HG02884 (cell line): ENCODE measurements around the gene TMEM256.

Source experiments
- ATAC-seq: cut with Tn5 transposase; IDR thresholded peaks from one replicate; pipeline ENCODE4 v1.9.1; 2021; ENCODE audit warnings: mild to moderate bottlenecking, moderate library complexity; ENCODE audit not compliant: unreplicated experiment

Gene TMEM256

GRCh38 chr17:7431231-7431630 is 27.3 kb upstream of the TMEM256 start:
- ATAC-seq = no peak

DNA sequence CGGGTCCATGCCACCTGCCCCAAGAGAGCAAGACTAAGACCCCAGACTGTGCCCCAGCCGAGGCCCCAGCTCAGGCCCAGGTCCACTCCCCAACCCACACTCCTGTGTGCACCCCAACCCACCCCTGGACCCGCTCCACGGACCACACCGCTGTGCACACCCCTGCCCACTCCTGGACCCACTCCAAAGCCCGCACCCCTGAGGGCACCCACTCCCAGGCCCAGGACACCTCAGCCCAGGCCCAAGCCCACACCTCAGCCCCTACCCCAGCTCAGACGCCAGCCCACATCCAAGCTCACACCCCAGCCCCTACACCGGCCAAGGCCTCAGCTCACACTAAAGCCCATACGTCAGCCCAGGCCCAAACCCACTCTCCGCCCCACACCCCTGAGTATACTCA is 25.8 kb upstream of the TMEM256 start:
- no peak for ATAC-seq

DNA sequence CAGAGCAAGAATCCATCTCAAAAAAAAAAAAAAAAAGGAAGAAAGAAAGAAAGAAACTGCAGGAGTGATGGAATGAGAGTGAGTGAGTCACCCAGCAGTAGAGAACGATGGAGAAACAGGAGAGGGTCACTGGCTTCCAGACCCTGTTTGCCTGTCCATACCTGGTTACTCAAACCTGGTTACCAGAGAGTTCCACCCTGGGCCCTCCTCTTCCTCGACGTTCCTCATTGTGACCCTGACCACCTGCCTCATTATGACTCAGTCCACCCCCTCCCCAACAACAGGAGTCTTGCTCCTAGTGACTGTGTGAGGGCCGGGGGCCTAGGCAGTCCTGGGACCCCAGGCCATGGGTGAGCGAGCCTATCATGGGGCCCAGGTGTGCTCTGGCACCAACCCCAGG is 24.7 kb upstream of the TMEM256 start, which contains the start of gene SPEM3:
SPEM3 (plus strand) TSS at position 301 of the 400 bp plus-strand sequence; CDS start at position 347, 46 bp downstream.
- ATAC-seq = no peak

- no peak for ATAC-seq
Measured at GRCh38 chr17:7427549-7427948, 23.7 kb upstream of the TMEM256 start.

DNA sequence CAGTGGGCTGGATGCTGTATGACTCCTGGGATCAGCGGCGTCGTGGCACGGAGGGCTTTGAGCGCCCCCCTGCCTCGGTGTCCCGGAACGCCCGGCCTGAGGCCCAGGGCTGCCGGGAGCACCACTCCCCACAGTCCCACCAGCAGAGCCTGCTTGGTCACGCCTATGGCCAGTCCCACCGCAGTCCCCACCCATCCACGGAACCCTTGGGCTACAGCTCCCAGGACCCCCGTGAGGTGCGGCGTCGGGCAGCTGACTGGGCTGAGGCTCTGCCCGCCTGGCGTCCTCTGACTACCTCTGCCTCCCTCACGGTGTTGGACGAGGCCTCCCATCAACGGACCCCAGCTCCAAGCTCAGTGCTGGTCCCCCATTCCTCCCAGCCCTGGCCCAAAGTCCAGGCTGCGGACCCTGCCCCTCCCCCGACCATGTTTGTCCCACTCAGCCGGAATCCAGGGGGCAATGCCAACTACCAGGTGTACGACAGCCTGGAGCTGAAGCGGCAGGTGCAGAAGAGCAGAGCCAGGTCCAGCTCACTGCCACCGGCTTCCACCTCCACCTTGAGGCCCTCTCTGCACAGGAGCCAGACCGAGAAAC is 23.1 kb upstream of the TMEM256 start:
- ATAC-seq = no peak

DNA sequence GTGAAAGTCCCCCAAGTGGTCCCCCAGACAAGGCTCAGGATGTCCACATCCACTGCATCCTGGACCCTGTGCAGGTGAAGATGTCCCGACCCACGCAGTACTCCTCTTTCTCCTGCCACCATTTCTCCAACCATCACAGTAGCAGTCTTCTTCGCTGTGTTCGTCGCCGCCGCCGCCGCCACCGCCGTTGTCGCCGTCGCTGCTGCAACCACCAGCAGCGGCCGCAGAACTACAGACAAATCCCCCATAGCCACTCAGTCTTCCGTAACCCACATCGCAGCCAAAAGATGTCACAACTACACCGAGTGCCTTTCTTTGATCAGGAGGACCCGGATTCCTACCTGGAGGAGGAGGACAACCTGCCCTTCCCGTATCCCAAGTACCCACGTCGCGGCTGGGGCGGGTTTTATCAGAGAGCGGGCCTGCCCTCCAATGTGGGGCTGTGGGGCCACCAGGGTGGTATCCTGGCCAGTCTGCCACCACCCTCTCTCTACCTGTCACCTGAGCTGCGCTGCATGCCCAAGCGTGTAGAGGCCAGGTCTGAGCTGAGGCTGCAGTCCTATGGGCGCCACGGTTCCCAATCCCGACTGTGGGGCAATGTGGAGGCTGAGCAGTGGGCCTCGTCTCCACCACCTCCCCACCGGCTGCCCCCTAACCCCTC is 22.4 kb upstream of the TMEM256 start:
- ATAC-seq = no peak

GRCh38 chr17:7425756-7426155 is 21.9 kb upstream of the TMEM256 start:
- ATAC-seq = no peak

GRCh38 chr17:7425316-7425715 is 21.4 kb upstream of the TMEM256 start, which contains the start of gene SPEM2:
TSS of gene SPEM2 (plus strand) at chr17:7425616. CDS start at chr17:7425689, 73 bp downstream.
- no peak for ATAC-seq

DNA sequence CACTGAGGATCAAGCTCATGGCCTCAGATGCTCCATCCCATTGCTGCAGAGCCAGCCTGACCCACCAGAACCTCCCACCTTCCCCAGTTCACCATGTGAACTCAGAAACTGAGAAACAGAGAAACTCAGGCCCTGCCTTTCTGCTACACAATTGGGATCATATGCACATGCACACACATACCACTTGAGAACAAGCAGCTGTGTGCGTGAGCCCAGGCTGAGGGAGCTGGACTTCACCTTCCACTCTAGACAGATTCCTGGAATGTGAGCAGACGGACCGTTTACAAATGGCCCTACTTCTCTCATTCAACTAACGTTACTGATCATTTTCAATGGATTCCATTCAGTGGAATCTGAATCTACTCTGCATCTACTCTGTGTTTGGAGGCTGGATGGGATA is 19.8 kb upstream of the TMEM256 start:
- no peak for ATAC-seq

- ATAC-seq = no peak
Measured at GRCh38 chr17:7421186-7421585, 17.3 kb upstream of the TMEM256 start.

GRCh38 chr17:7419819-7420610 is 16.1 kb upstream of the TMEM256 start, which contains the start of gene SPEM1:
TSS of gene SPEM1 (plus strand) at chr17:7420324. CDS start at chr17:7420385, 61 bp downstream.
- no peak for ATAC-seq

DNA sequence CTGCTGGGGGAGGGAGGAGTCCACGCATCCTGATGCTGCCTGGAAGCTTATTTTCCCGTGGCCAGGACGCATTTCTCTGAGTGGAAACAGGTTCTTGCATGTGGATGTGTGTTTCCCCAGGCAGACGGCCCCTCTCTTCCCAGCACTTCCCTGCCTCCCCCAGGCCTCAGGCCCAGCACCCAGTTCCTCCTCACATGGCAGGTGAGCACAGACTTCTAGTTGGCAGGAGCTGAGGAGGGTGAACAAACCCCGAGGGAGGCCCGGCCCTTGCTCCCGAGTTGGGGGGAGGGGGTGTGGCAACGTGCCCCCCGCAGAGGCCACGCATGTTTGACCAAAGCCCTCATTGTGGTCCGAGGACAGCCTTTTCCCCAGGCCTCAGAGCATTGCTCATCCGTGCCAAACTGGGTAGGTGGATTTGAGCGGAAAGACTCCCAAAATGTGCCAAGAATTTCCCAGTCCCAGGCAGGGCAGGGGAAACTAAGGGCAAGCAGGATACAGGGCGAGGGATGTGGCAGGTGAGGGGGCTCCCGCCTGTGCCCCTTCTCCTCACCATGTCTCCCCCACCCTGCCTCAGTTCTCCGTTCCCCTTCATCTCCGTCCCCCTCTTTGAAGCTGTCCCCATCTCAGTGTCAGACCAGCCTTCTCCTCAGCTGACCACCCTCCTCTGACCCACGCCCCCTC is 14.7 kb upstream of the TMEM256 start:
- no peak for ATAC-seq

DNA sequence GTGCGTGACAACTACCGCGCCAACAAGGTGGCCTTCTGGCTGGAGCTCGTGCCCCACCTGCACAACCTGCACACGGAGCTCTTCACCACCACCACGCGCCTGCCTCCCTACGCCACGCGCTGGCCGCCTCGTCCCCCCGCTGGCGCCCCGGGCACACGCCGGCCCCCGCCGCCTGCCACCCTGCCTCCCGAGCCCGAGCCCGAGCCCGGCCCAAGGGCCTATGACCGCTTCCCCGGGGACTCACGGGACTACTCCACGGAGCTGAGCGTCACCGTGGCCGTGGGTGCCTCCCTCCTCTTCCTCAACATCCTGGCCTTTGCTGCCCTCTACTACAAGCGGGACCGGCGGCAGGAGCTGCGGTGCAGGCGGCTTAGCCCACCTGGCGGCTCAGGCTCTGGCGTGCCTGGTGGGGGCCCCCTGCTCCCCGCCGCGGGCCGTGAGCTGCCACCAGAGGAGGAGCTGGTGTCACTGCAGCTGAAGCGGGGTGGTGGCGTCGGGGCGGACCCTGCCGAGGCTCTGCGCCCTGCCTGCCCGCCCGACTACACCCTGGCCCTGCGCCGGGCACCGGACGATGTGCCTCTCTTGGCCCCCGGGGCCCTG is 13.3 kb upstream of the TMEM256 start:
- ATAC-seq = no peak

DNA sequence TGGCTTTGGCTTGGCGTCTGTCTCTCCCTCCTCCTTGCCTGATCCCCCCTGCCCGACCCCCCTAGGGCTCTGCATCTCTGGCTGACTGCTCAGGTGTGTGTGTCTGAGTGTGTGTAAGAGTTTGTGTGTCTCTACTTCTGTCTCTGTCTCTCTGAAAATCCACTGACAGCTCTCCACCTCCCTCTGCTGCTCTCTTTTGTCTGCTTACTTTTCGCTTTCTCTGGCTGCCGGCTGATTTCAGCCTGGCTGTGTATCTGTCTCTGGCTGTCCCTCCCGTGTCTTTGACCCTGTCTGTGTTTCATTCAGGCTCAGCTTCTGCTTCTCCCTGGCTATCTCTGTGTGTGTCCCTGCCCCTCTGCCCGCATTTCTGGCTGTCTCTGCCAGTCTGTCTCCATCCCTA is 12.4 kb upstream of the TMEM256 start:
- no peak for ATAC-seq

- no peak for ATAC-seq
Measured at GRCh38 chr17:7415784-7416183, 11.9 kb upstream of the TMEM256 start.

DNA sequence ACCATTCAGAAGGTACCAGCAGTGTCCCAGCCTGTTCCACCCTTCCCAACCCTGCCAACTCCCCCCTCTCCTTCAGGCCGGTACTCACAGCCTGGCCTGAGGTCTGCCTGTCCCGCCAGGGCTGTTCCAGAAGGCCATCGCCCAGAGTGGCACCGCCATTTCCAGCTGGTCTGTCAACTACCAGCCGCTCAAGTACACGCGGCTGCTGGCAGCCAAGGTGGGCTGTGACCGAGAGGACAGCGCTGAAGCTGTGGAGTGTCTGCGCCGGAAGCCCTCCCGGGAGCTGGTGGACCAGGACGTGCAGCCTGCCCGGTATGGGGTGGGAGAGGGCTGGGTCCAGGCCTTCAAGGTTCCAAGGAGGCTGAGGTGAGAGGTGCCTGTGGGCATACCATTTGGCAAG is 10.9 kb upstream of the TMEM256 start:
- no peak for ATAC-seq

GRCh38 chr17:7413346-7413985 is 9.6 kb upstream of the TMEM256 start:
- ATAC-seq = no peak

DNA sequence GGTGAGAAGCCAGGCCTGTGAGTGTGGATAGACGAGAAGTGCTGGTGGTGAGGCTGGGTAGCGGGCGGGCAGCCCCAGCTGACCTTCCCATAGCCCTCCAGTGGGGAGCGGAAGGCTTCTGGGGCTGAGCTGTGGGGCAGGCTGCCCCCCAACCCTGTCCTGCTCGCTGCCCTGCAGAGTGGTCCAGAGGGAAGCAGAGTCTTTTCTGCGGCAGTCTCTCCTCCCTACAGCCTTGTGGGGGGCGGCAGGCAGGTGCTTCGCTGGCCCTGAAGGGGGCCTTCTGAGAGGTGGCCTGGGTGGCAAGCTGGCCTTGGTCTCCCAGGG is 7.5 kb upstream of the TMEM256 start:
- ATAC-seq = no peak

DNA sequence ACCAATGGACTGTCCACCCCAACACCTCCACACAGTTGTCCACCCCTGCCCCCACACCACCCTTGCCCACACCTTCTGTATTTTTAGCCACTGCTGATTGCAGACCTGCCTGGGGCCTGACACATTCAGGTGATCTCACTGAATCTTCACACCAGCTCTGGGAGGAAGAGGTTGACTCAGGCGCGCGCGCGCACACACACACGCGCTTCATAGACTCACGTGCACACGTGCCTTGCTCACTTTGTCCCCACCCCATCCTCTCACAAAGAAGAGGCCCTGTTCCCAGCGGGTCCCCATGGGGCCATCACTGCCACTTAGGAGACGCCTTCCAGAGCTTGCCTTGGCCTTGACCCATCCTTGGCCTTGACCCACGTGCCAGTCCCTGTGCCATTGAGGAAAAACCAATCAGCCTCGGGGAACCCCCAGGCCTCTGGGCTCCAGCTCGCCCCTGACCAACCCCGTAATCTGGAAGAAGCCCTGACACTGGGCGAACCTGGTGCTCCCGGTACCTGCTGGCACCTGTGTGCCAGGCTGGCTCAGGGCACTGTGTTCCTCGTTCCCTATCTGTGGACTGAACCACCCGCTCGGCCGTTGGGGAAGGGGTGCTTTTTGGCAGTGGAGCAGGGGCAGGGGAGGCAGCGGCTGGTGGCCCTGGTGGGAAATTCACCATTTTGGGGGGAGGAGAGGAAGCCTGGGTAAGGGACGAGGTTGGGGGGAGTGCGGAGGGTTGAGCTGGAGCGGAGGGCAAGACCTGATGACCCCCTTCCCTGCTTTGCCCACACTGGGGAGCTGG is 6.9 kb upstream of the TMEM256 start:
- no peak for ATAC-seq

DNA sequence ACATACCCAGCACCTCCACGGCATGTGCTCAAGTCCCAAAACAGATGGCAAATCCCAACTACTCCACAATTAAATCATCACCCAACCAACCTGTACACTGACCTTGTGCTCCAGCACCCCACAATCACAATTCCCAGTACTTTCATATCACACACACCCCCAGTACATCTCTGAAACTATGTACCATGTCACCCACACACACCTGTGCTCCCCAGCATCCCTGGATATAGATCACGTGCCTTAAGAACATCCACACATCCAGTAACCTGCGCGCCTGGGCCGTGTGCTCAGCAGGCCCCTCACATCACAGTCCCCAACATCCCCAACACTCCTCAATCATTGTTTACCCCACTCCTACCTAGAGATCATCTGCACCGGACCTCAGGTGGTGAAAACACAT is 5.8 kb upstream of the TMEM256 start:
- ATAC-seq = no peak
